Right lobe of liver (tissue), 4 donors: ENCODE measurements around the gene DCP1A.

Source experiments
- POLR2A ChIP-seq: fragments of 450-650 bp; IDR thresholded peaks from one replicate; pipeline ENCODE4 v1.6.1; 2017; ENCODE audit warnings: antibody characterized with exemption, mild to moderate bottlenecking
- TF ChIP-seq, protein P1 (sequence below), 4 donors: fragments of 200-600 bp in 3 of 4; fragments of 450-650 bp in 1 of 4; IDR thresholded peaks; one replicate each; pipeline versions ENCODE4 v1.5.1 to v1.8.0; 2016 to 2022; ENCODE audit warnings: antibody characterized with exemption in 4 of 4, mild to moderate bottlenecking in 2 of 4
- donor health status: DM: no; HTN: no; CAD: no.
- donor health status: DM: no; HTN: no; CAD: no.
- donor health status: DM: no; HTN: yes; CAD: no.

DNA sequence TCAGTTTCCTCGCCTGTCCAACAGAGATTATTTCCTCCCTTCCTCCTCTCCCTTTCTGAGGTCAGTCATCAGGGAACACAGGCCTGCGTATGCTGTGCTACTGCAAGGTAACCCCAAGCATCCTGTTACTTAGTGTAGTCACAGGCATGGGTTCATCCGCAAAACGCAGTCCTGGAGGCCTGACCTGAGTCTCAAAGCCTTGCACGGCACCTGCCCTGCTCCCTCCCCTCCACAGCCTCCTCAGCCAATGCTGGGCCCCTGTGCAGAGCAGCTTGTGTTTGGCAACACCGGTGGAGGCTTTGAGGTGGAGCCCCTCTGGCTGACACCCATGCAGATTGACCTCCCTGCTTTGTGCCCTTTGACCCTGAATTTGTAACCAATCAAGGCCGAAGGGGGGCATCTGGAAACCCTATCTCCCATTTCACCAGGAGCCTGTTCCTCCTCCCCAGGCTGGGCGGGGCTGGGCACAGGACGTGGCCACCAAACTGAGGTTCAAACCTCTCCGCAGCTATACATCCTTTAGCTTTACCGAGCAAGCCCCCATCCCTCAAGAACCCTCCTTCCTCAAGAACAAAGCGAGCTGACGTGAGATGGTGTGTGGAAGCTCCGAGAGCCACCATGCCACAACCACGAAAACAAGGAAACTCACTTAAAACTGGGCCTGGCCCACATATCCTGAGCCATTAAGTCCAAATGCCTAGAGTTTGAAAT is 113.1 kb downstream of the DCP1A start:
- no peak for TF ChIP-seq POLR2A
- TF ChIP-seq, protein P1, sequence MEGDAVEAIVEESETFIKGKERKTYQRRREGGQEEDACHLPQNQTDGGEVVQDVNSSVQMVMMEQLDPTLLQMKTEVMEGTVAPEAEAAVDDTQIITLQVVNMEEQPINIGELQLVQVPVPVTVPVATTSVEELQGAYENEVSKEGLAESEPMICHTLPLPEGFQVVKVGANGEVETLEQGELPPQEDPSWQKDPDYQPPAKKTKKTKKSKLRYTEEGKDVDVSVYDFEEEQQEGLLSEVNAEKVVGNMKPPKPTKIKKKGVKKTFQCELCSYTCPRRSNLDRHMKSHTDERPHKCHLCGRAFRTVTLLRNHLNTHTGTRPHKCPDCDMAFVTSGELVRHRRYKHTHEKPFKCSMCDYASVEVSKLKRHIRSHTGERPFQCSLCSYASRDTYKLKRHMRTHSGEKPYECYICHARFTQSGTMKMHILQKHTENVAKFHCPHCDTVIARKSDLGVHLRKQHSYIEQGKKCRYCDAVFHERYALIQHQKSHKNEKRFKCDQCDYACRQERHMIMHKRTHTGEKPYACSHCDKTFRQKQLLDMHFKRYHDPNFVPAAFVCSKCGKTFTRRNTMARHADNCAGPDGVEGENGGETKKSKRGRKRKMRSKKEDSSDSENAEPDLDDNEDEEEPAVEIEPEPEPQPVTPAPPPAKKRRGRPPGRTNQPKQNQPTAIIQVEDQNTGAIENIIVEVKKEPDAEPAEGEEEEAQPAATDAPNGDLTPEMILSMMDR (IDR thresholded peaks at IDR 0.05): no peak
